Measurements from ENCODE around the gene TMEM236.

The TMEM236 gene

GRCh38 chr10:17820943-17821342 is 68.9 kb downstream of the TMEM236 start:
- no peak for DNase-seq (ENCODE audit: low read depth in 2 of 2)

GRCh38 chr10:17821893-17822292 is 69.9 kb downstream of the TMEM236 start:
- no peak for DNase-seq (ENCODE audit: low read depth in 2 of 2)

GRCh38 chr10:17831341-17831740 is 79.3 kb downstream of the TMEM236 start:
- DNase-seq (ENCODE audit: low read depth in 2 of 2), result no peak

GRCh38 chr10:17831896-17832295 is 79.9 kb downstream of the TMEM236 start:
- no peak for DNase-seq (ENCODE audit: low read depth in 2 of 2)

GRCh38 chr10:17833656-17834055 is 81.7 kb downstream of the TMEM236 start:
- no peak for DNase-seq (ENCODE audit: low read depth in 2 of 2)

GRCh38 chr10:17835688-17836087 is 83.7 kb downstream of the TMEM236 start:
- no peak for DNase-seq (ENCODE audit: low read depth in 2 of 2)

GRCh38 chr10:17836942-17837341 is 84.9 kb downstream of the TMEM236 start:
- no peak for DNase-seq (ENCODE audit: low read depth in 2 of 2)

GRCh38 chr10:17838080-17838648 is 86.2 kb downstream of the TMEM236 start:
- no peak for DNase-seq (ENCODE audit: low read depth in 2 of 2)

- DNase-seq (ENCODE audit: low read depth in 2 of 2), result no peak
Observed at GRCh38 chr10:17841050-17841449, 89.0 kb downstream of the TMEM236 start.

GRCh38 chr10:17842641-17843040 is 90.6 kb downstream of the TMEM236 start:
- DNase-seq (ENCODE audit: low read depth in 2 of 2), result no peak

- no peak for DNase-seq (ENCODE audit: low read depth in 2 of 2)
Observed at GRCh38 chr10:17847585-17848296, 95.7 kb downstream of the TMEM236 start.

GRCh38 chr10:17848646-17849045 is 96.6 kb downstream of the TMEM236 start:
- DNase-seq (ENCODE audit: low read depth in 2 of 2), result no peak

Data from stimulated activated CD8-positive, alpha-beta memory T cell treated with anti-CD3 and anti-CD28 coated beads, Interleukin-7, amount 100 ng/mL, for 1 hour (primary cell).